ENCODE results near the gene MTFR2. TPM values are rescaled to one million over a fixed set of nuclear protein-coding genes. Genes with fewer than 3 reads are reported as not detected.
A peak's percentile ranks its signal among the peaks of the same experiment; 100 is the strongest.

Gene MTFR2
- total and polyA plus RNA-seq, 2 of the 13 experiments (the other 11 are each of a cell fraction or from before 2014, with no cell fraction given): 6.7 to 10.7 TPM

- TF ChIP-seq GRHL1 (CRISPR knock-in tag; conservative IDR thresholded peaks at IDR 0.05): no peak
- TF ChIP-seq ZNF878 (CRISPR knock-in tag; IDR thresholded peaks at IDR 0.05): no peak
Observed at GRCh38 chr6:136232701-136233100, 17.4 kb downstream of the MTFR2 start (continued).

GRCh38 chr6:136230219-136230853 is 19.8 kb downstream of the MTFR2 start:
- Histone ChIP-seq H3K9me3 (ENCODE audit: low read length) (no peaks in the 10 kb centered on the region), H3K4me2 (ENCODE audit: low read depth, low read length) (no peak overlapping the region), H3K9ac (ENCODE audit: insufficient read depth, low read depth, low read length) (no peak overlapping the region), H3K27ac (ENCODE audit: extremely low read length, insufficient read depth, low read length) (no peak overlapping the region), H3K79me2 (ENCODE audit: insufficient read depth, low read length) (no peaks in the 10 kb centered on the region), H3K4me3 (replicated peaks in 1 of 3; ENCODE audit: insufficient read depth in 1 of 3, low read depth in 2 of 3, low read length in 3 of 3) (no peak overlapping the region), H3K27me3 (ENCODE audit: control insufficient read depth in 1 of 2, insufficient read depth in 2 of 2, low read length in 2 of 2) (no peaks in the 10 kb centered on the region; a peak in 2 of 5 replicates), H3K4me1 (ENCODE audit: insufficient read depth, low read length) (peaks cover 30% of the 10 kb centered on the region), H3K36me3 (replicated peaks in 1 of 2; ENCODE audit: control insufficient read depth in 1 of 2, insufficient read depth in 2 of 2, low read length in 2 of 2) (no peaks in the 10 kb centered on the region), H2AFZ (ENCODE audit: low read length) (no peak overlapping the region), H4K20me1 (ENCODE audit: insufficient read depth, low read length) (no peaks in the 10 kb centered on the region)
- in situ Hi-C loops (cut with HindIII; ENCODE audit: extremely low pct_ligation_motif_present, low pct_unique_long_range_greater_than_20kb): no loop called here
- FAIRE-seq (peak; percentile 18), DNase-seq (ENCODE audit: low spot score) (no peak), ATAC-seq (peak; percentile 6; the same call in 1 of the 3 replicates)
- no TSS peak for BruUV-seq (replicated peaks)
- intact Hi-C loops (cut with micrococcal nuclease; ENCODE audit: unreplicated experiment): no loop called here
- peak; percentile 63; the same call in 1 of the 2 replicates for TF ChIP-seq ATF7 (IDR thresholded peaks at IDR 0.05)
- TF ChIP-seq ATF7 (CRISPR knock-in tag; IDR thresholded peaks at IDR 0.05): no peak
- no peak for TF ChIP-seq ZNF775 (CRISPR knock-in tag; IDR thresholded peaks at IDR 0.05; ENCODE audit: borderline replicate concordance)
- peak; percentile 78 for TF ChIP-seq CREB1 (IDR thresholded peaks at IDR 0.05)
- TF ChIP-seq CREB1 (CRISPR knock-in tag; IDR thresholded peaks at IDR 0.05): no peak
- TF ChIP-seq ZBTB21 (CRISPR knock-in tag; IDR thresholded peaks at IDR 0.05): peak; percentile 83
- 95% methylated on average over 2 of the region's 2 CpGs for WGBS (ENCODE audit: low lambda C conversion rate)
- CTCF ChIA-PET (ENCODE audit: low intra/inter-chr PET ratio, low total read pairs): no interaction called here
- POLR2A ChIA-PET: interaction anchor here (0.8 to 1.6 kb wide), 2 partner anchors 24 to 59 kb away, joined by 4 to 6 read pairs; partner anchors contain the start of gene BCLAF1

Measured in HepG2 (cell line).